ENCODE data around the gene RAB3GAP1. TPM values are rescaled to one million over a fixed set of nuclear protein-coding genes. Genes with fewer than 3 reads are reported as not detected.
"Not testable (repeated sequence)": the region's sequence is repeated elsewhere in the genome, so short reads cannot be mapped to it uniquely, and the experiment has no call there.

Gene RAB3GAP1
- total RNA-seq, 1 donor from 2014 or later, result 39.2 TPM

GRCh38 chr2:135052997-135053474 lies 944 bp downstream of the RAB3GAP1 start:
- no peak for DNase-seq (ENCODE audit: low spot score)

GRCh38 chr2:135055182-135055786 lies 3.2 kb downstream of the RAB3GAP1 start:
- DNase-seq (ENCODE audit: low spot score), result no peak

GRCh38 chr2:135056790-135057189 lies 4.7 kb downstream of the RAB3GAP1 start:
- DNase-seq (ENCODE audit: low spot score), result no peak

- DNase-seq (ENCODE audit: low spot score), result no peak
Observed at GRCh38 chr2:135059577-135059976, 7.5 kb downstream of the RAB3GAP1 start.

- no peak for DNase-seq (ENCODE audit: low spot score)
Observed at GRCh38 chr2:135063210-135063609, 11.1 kb downstream of the RAB3GAP1 start.

GRCh38 chr2:135064149-135064548 lies 12.1 kb downstream of the RAB3GAP1 start:
- no peak for DNase-seq (ENCODE audit: low spot score)

GRCh38 chr2:135066710-135067109 lies 14.6 kb downstream of the RAB3GAP1 start:
- no peak for DNase-seq (ENCODE audit: low spot score)

- no peak for DNase-seq (ENCODE audit: low spot score)
Observed at GRCh38 chr2:135072125-135072997, 20.3 kb downstream of the RAB3GAP1 start.

GRCh38 chr2:135074216-135074615 lies 22.1 kb downstream of the RAB3GAP1 start:
- no peak for DNase-seq (ENCODE audit: low spot score)

- DNase-seq (ENCODE audit: low spot score), result no peak
Observed at GRCh38 chr2:135076556-135076955, 24.5 kb downstream of the RAB3GAP1 start.

GRCh38 chr2:135078417-135078816 lies 26.3 kb downstream of the RAB3GAP1 start:
- no peak for DNase-seq (ENCODE audit: low spot score)

GRCh38 chr2:135086222-135086621 lies 34.1 kb downstream of the RAB3GAP1 start:
- no peak for DNase-seq (ENCODE audit: low spot score)

GRCh38 chr2:135089597-135089996 lies 37.5 kb downstream of the RAB3GAP1 start:
- not testable (repeated sequence) for DNase-seq (ENCODE audit: low spot score)

GRCh38 chr2:135091681-135092080 lies 39.6 kb downstream of the RAB3GAP1 start:
- DNase-seq (ENCODE audit: low spot score), result no peak

GRCh38 chr2:135093193-135093592 lies 41.1 kb downstream of the RAB3GAP1 start:
- no peak for DNase-seq (ENCODE audit: low spot score)

GRCh38 chr2:135093670-135094330 lies 41.7 kb downstream of the RAB3GAP1 start:
- no peak for DNase-seq (ENCODE audit: low spot score)

GRCh38 chr2:135094508-135094907 lies 42.4 kb downstream of the RAB3GAP1 start:
- DNase-seq (ENCODE audit: low spot score), result no peak

- DNase-seq (ENCODE audit: low spot score), result no peak
Observed at GRCh38 chr2:135095591-135095990, 43.5 kb downstream of the RAB3GAP1 start.

- no peak for DNase-seq (ENCODE audit: low spot score)
Observed at GRCh38 chr2:135096665-135097446, 44.8 kb downstream of the RAB3GAP1 start.

GRCh38 chr2:135097532-135098231 lies 45.6 kb downstream of the RAB3GAP1 start:
- DNase-seq (ENCODE audit: low spot score), result no peak
